ENCODE results near the gene B4GALT7.

The B4GALT7 gene

DNA sequence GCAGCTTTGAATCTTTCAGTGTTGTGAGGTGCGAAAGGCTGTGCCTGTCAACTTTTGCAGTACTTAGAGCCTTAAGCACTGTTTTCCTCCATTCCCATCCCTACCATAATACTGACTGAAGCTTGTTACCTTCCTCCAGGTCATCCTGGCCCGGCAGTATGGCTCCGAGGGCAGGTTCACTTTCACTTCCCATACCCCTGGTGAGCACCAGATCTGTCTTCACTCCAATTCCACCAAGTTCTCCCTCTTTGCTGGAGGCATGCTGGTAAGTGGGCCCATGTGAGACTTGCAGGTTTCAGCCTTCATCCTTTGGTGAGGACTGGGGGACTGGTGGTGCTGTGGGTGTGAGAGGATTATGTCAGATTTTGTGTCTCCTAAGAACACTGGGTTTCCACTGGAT lies 6.4 kb upstream of the B4GALT7 start:
- DNase-seq (ENCODE audit: low spot score) = no peak

DNA sequence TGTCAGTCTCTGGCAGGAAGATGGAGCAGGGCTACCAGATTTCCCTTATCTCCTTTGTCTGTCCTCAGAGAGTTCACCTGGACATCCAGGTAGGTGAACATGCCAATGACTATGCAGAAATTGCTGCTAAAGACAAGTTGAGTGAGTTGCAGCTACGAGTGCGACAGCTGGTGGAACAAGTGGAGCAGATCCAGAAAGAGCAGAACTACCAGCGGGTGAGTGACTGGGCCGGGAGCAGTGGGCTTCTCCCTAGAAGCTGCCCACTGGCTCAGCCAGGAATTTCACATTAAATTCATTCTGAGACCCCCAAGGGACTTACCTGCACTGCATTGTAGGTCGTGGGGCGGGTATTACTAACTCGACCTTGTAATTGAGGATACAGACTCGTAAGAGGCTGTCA lies 5.9 kb upstream of the B4GALT7 start:
- no peak for DNase-seq (ENCODE audit: low spot score)

DNA sequence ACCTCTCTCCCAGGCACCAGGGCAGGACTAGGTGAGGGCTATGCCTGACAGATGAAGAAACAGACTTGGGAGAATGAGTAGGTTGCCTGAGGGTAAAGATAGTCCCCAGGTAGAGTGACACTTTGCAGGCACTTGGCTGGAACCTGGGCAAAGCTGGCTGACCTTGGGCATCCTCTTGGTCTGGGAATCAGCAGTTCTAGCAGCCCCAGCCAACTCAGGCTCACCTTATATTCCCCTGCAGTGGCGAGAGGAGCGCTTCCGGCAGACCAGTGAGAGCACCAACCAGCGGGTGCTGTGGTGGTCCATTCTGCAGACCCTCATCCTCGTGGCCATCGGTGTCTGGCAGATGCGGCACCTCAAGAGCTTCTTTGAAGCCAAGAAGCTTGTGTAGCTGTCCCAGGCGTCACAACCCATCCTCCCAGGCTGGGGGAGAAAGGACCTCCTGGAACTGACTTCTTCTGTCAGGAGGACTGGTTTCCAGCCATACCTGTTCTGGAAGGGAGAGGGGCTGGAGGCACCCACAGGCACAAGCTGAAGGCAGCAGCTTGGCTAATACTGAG lies 4.8 kb upstream of the B4GALT7 start:
- DNase-seq (ENCODE audit: low spot score) = no peak

DNA sequence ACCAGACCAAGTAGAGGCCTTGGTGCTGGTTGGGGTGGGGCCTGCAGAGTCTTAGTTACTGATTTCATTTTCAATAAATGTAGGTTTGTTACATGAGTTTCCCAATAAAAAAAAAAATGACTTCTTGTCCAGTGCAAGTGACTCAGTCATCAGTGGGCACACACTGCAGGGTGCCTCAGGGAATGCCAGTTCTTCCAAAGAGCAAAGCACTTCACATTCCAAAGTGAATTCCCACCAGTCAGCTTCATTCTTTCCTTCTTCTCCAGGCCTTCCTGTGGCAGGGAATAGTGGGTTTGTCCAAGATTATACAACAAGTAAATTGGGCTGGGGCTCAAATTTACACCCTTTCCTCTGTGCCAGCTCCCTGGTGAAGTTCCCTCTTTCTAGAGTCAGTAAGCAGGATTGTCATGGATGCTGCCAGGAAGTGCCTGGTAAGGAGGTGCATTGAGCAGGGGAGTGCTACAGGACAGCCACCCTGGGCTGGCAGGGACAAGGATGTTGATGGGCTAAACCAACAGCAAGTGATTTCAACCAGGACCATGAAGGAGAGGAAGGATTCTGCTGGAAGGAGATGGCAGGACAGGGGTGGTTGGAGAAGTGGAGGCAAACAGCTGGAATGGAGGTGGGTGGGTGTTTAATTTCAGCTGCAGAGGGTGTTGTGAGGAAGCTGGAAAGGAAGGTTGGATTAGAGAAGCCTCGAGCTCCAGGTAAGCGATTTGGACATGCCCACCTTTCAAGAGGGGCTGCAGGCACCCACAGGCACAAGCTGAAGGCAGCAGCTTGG lies 3.7 kb upstream of the B4GALT7 start:
- DNase-seq (ENCODE audit: low spot score) = no peak

DNA sequence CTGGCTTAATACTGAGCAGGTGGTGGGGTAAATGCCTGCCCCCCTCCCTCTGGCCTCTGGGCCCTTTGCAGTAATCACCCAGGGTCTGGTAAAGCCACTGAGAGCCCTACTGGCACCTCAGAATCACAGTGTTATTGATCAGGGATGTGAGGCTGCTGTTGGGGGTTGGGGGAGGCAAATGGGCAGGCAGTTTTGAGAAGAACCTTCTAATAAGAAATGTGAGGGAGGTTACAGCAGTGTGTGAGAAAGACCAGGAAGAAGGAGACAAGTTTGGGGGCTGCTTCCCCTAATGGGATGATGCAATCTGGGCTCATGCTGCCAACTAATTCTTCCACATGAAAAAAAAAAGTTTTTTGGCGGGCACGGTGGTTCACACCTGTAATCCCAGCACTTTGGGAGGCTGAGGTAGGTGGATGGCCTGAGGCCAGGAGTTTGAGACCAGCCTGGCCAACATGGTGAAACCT lies 3.1 kb upstream of the B4GALT7 start:
- no peak for DNase-seq (ENCODE audit: low spot score)

DNA sequence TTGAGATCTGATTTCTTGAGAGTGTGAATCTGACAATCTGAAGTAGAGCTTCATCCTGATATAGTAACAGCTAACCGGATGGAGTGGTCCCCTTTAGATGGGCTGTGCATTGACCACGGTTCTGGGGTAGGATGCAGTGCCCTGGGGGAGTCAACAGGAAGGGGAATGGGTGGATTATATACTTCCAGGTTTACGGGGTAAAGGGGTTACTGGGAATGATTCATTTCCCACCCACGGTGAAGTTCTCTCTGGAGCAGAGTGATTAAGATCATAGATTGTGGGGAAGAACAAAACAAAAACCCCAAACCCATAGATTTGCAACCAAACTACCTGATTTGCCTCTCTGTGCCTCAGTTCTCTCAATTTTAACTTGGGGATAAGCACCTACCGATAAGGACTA lies 1.5 kb upstream of the B4GALT7 start:
- DNase-seq (ENCODE audit: low spot score) = no peak

DNA sequence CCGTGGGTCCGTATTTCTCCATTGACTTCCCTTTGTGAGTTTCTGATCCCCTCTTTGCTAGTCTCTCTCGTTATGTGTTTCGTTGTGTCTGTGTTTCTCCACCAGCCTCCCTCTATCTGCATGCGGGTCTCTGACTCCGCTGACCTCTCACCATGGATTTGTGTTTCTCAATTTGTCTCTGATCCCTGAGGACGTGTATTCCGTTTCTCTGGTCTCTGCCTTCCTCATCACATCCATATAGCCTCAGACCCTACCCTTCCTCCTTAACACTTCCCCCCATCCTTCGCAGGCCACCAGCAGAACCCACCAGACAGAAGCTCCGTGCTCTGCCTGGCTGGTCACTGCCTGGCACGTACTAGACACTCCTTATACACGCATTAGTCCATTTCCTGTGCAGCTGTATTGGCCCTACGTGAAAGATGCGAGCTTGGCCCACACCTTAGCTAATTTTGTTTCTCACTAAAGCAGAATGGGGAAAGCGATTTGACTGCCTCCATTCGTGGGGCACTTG lies 631 bp downstream of the B4GALT7 start:
- DNase-seq (ENCODE audit: low spot score) = peak; percentile 19

DNA sequence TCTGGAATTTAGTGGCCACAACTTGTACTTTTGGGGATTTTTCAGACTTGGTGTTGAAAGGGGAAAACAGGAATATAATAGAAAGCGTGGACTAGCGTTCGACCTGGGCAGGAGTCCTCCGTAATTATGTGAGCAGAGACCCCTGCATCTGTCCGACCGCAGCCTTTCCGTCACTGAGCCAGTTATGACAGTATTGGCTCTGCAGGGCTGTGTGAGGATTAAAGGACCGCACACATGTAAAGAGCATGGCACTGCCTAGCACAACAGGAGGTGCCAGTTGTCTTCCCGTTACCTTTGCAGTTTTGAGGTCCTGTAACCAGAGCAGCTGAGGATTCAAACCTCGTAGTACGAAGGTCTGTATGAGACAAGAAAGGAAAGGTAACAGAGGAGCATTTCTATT lies 1.2 kb downstream of the B4GALT7 start:
- DNase-seq (ENCODE audit: low spot score) = no peak

DNA sequence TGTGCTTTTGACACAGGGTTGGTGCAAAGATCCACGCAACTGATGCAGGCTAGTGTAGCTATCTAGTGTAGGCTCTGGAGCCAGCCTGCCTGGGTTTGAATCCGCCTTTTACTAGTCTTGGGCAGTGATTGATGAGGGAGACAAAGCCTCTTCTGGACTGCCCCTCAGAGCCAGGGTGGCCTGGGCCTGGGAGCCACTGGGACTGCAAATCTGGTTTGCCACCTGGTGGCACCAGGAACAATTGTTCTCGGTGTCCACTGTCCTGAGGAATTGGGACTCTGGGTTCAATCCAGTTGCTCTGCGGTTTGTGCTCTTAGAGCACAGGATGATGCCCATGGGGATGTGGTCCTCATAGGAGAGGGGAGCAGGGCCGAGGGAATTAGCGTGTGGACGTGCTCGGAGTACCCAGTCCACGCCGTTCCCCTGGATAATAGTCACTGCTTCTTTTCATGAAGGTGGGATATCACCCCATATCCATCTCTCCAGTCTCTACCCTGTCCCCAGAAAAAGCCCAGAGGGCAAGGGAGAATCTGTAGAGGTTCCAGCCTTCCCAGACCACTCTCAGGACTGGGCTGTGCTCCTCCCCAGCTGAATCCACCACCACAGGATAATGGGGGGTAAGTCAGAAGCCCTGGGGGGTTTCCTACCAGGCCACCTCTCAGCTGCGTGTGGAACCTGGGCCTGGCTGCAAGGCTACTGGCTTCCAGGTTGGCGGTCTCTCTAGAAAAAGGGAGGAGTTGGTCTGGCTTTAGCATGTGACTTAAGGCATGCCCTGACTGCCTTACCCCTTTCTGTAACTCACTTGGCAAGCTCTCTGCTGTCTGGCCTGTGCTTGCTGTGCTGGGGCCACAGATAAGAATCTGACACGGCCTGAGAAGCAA lies 1.9 kb downstream of the B4GALT7 start:
- DNase-seq (ENCODE audit: low spot score) = no peak

DNA sequence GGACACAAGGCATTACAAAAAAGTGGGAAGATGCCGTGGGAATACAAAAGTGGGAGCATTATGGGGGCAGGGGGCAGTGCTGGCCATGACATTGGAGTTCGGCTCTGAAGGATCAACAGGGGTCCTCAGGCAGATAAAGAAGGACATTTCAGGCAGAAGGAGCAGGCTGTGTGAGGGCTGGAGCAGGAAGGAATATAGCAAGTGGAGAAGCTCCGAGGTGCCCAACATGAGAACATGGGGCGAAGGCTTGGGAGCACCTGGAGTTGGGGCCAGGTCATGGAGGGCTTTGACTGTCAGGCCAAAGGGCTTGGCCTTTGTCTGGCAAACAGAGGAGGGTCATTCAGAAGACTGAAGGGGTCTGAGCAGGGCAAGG lies 2.5 kb downstream of the B4GALT7 start:
- DNase-seq (ENCODE audit: low spot score) = no peak

DNA sequence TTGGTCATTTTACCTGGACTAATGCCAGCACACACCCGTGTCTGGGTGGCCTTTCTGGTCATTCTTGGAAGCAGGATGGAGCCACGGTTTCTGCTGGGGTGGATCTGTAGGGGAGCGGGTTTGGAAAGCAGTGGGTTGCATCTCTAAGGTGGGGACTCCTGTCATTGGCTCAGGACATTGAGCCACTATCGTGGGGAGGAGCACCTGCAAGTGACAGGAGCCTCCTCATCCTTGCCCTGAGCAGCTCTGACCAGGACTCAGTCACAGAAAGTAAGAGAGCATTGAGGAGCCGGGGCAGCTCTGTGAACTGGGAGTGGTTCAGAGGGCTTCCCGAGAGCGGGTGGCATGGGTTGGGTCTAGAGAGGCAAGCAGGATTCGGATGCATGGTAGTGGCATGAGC lies 3.7 kb downstream of the B4GALT7 start:
- DNase-seq (ENCODE audit: low spot score) = no peak

DNA sequence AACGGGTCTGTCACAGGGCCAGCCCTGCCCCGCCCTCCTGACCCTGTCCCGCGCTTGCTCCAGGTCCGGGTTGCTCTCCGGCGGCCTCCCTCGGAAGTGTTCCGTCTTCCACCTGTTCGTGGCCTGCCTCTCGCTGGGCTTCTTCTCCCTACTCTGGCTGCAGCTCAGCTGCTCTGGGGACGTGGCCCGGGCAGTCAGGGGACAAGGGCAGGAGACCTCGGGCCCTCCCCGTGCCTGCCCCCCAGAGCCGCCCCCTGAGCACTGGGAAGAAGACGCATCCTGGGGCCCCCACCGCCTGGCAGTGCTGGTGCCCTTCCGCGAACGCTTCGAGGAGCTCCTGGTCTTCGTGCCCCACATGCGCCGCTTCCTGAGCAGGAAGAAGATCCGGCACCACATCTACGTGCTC lies 4.2 kb downstream of the B4GALT7 start:
- no peak for DNase-seq (ENCODE audit: low spot score)

DNA sequence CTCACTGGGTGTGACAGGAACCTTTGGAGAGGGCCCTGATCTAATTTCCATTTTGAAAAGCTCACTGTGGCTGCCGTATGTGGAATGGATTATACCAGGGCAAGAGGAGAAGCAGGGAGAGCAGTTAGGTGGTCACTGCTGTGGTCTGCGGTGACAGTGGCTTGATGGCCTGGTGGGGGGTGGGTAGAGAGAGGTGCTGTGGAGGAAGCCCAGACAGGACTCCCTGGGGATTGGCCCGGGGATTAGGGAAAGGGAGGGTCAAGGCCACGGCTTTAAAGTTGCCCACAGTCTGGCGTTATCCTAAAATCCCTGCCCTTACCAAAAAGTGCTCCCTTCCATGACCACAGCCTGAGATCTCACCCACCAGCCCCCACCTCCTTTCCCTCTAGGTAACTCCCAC lies 4.7 kb downstream of the B4GALT7 start:
- no peak for DNase-seq (ENCODE audit: low spot score)

DNA sequence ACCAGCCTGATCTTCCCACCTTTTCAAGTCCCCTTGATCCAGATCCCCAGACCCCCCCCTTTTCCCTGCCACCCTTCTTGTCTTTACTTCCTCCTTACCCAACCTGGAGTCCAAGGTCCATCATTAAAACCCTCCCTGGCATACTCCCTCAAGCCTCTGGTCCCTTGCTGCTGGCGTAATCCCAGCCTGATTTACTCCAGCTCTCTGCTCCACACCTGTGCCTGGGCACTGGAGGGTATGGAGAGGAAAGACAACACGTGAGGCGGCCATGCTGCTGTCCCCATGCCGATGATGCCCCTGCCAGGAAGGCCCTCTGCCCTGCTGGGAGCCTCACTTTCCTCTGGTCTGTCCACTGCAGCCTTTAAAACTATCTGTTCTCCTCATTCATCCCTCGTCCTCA lies 5.1 kb downstream of the B4GALT7 start:
- no peak for DNase-seq (ENCODE audit: low spot score)

DNA sequence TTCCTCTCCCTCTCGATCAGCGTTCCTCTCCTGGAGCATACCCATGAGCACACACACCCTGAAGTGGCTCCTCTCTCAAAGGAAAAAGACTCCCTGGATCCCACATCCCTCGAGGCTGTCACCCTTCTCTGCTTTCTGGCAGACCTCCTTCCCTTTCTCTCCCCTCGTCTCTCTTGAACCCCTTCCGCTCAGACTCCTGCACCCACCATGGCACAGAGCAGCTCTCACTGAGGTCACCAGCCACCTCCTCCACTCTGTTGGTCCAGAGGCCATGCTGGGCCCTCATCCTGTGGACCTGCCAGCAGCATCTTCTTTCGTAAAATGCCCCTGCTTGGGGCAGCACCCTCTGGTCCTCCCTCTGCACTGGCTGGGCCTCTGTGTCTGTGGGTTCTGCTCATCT lies 5.7 kb downstream of the B4GALT7 start:
- no peak for DNase-seq (ENCODE audit: low spot score)

DNA sequence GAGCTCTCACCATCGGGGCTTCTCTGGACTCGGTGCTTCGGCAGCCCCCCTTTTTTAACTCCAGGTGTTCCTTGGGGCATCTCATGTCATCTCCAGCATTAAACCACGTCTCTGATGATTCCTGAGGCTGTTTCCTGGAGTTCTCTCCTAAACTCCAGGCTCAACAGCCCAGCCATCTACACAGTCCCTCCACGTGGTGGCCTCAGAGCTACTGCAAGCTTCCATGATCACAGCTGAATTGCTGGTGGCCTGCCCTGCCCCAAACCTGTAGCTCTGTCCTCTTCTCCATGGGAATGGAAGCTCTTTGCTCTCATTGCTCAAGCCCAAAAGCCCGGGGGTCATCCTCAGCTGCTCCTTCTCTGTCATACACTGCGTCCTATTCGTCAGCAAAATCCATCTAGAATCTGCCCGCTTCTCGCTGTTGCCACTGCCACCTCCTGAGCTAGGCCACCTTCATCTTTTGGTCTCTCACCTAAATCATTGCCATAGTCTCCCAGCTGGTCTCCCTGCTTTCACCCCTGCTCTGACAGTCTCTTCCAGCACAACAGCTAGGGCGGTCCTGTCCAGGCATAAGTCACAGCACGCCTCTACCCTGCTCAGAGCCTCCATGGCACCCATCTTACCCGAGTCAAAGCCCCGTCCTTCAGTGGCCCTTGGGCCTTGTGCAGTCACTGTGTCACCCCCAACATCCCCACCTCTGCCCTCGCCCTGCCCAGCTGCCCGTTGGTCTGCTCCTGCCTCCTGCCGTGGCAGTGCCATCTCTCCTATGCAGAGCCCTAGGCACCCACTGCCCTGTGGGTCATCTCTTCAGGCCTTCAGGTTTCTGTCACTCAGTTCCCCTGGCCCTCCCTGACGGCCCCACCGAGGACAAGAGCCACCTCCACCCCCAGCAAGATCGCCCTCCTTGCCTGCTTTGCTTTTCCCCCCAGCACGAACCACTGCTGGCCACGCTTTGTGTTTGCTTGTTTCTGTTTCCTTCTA lies 6.4 kb downstream of the B4GALT7 start:
- no peak for DNase-seq (ENCODE audit: low spot score)

DNA sequence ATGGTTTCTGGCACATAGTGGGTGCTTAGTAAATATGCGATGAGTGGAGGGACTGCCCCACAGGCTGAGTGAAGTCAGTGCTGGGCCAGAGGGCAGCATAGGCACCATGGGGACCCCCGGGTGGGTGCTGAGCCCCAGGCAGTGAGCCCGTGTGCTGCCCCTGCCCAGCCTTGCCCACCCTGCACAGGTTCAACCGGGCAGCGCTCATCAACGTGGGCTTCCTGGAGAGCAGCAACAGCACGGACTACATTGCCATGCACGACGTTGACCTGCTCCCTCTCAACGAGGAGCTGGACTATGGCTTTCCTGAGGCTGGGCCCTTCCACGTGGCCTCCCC lies 7.2 kb downstream of the B4GALT7 start:
- DNase-seq (ENCODE audit: low spot score) = no peak

DNA sequence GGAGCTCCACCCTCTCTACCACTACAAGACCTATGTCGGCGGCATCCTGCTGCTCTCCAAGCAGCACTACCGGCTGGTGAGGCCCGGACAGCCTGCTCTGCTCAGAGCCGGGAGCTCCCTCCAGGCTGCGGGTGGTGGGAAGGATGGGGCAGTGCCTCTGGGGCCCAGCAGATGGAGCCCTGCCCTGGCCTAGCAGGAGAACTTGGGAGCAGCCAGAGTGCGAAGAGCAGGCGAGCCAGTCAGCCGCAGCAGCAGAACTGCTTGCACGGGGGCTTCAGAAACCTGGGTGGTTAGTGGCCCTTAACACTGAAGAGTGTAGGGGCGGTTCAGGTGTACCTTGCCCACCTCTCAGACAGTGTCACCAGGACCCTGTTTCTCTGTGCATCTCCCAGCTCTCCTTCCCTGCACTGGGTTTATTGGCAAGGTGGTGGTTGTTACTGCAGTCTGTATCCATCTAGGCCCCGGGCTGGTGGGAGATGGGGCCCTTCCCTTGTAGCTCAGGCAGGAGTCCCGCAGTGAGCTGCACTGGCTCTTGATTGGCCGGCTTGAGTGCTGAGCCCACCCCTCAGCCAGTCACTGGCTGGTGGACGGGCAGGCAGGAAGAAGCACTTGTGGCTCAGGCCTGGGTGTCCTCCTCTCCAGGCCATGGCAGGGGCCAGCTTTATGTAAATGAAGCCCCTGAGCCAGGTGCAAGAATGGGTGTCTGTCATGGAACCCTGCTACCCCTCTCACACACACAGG lies 7.7 kb downstream of the B4GALT7 start:
- peak; percentile 93 for DNase-seq (ENCODE audit: low spot score)

DNA sequence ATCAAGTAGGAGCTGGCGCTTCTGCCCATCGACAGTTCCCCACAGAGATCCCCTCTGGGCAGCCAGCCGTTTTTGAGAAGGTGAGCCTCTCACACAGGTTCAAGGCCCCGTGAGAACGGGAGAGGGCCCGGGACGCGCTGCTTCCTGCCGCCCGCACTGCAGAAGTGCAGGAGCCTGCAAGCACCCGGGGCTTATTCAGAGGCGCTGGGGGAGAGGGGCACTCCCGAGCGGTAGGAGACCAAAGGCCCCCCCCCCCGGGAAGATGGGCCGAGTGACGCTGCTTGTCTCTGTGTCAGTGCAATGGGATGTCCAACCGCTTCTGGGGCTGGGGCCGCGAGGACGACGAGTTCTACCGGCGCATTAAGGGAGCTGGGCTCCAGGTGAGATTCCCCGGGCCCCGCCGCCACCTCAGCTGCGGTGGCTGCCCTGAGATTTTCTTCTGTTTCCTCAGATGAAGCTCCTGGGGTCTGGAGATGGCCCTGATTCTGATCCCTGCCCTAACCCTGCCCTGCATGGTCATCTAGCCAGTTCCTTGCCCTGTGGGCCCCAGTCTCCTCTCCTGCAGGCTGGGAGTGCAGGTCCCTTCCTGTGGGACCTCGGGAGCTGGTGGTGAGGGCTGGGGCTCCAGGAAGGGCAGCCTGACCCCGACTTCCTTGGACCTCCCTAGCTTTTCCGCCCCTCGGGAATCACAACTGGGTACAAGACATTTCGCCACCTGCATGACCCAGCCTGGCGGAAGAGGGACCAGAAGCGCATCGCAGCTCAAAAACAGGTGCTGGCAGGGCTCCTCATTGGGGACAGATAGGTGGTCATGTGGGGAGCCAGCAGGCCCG lies 8.5 kb downstream of the B4GALT7 start:
- no peak for DNase-seq (ENCODE audit: low spot score)
